Ishikawa (cell line): ENCODE results near the gene DMKN.

Experiments used
- CEBPB ChIP-seq: IDR thresholded peaks from 2 replicates; pipeline ENCODE4 v1.6.1; 2012
- CREB1 ChIP-seq: IDR thresholded peaks from 2 replicates; pipeline ENCODE4 v1.6.1; 2012; ENCODE audit warnings: low read depth
- EGR1 ChIP-seq: IDR thresholded peaks from 2 replicates; pipeline ENCODE4 v1.6.1; 2012
- EP300 ChIP-seq: IDR thresholded peaks from 2 replicates; pipeline ENCODE4 v1.6.1; 2012; ENCODE audit warnings: borderline replicate concordance
- FOXM1 ChIP-seq: IDR thresholded peaks from 2 replicates; pipeline ENCODE4 v1.6.1; 2012; ENCODE audit warnings: low read depth, borderline replicate concordance
- NFIC ChIP-seq: IDR thresholded peaks from 2 replicates; pipeline ENCODE4 v1.6.1; 2012
- RAD21 ChIP-seq: IDR thresholded peaks from 2 replicates; pipeline ENCODE4 v1.6.1; 2012; ENCODE audit warnings: low read depth
- TAF1 ChIP-seq: IDR thresholded peaks from 2 replicates; pipeline ENCODE4 v1.6.1; 2012; ENCODE audit warnings: low read depth, mild to moderate bottlenecking
- TCF12 ChIP-seq: IDR thresholded peaks from 2 replicates; pipeline ENCODE4 v1.6.1; 2012; ENCODE audit warnings: low read depth
- TEAD4 ChIP-seq: IDR thresholded peaks from 2 replicates; pipeline ENCODE4 v1.6.1; 2012
- USF1 ChIP-seq: IDR thresholded peaks from 2 replicates; pipeline ENCODE4 v1.6.1; 2012
- YY1 ChIP-seq: IDR thresholded peaks from 2 replicates; pipeline ENCODE4 v1.6.1; 2012; ENCODE audit warnings: low read depth
- ZBTB7A ChIP-seq: IDR thresholded peaks from 2 replicates; pipeline ENCODE4 v1.6.1; 2012; ENCODE audit warnings: low read depth
- TF ChIP-seq, protein P1 (sequence below): IDR thresholded peaks from 2 replicates; pipeline ENCODE4 v1.6.1; 2012; ENCODE audit warnings: low read depth, mild to moderate bottlenecking
- TF ChIP-seq, protein P2 (sequence below): IDR thresholded peaks from 2 replicates; pipeline ENCODE4 v1.6.1; 2012

DMKN gene

DNA sequence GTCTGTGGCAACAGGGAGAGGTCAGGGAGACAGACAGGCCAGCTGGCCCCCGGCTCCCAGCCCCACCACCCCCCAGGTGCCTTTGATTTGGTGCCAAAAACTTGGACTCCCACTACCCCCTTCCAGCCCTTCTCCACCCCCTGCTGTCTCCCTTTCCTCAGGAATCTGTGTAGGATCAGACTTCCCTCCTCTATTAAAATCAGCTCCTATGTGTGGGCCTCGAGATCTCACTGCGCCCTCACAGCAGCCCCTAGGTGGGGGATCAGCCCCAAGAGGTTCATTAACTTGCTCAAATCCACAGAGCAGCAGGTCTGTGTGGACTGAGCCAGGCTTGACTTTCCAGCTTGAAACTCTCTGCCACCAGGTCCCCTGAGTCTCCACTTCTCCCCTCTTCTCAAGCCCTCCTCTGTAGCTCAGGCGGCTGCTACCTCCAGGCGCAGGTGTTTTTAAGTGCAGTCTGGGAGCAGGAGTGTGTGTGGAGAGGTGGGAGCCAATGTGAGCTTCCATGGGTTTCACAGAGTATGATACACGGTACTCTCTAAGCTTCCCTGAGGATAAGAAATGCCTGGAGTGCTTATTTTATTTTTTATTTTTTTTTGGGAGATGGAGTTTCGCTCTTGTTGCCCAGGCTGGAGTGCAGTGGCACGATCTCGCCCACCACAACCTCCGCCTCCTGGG lies 21.5 kb upstream of the DMKN start:
- TF ChIP-seq EP300, result no peak
- no peak for TF ChIP-seq ZBTB7A
- no peak for TF ChIP-seq TCF12
- TF ChIP-seq CREB1, result no peak
- TF ChIP-seq TAF1, result no peak
- TF ChIP-seq, protein P1, sequence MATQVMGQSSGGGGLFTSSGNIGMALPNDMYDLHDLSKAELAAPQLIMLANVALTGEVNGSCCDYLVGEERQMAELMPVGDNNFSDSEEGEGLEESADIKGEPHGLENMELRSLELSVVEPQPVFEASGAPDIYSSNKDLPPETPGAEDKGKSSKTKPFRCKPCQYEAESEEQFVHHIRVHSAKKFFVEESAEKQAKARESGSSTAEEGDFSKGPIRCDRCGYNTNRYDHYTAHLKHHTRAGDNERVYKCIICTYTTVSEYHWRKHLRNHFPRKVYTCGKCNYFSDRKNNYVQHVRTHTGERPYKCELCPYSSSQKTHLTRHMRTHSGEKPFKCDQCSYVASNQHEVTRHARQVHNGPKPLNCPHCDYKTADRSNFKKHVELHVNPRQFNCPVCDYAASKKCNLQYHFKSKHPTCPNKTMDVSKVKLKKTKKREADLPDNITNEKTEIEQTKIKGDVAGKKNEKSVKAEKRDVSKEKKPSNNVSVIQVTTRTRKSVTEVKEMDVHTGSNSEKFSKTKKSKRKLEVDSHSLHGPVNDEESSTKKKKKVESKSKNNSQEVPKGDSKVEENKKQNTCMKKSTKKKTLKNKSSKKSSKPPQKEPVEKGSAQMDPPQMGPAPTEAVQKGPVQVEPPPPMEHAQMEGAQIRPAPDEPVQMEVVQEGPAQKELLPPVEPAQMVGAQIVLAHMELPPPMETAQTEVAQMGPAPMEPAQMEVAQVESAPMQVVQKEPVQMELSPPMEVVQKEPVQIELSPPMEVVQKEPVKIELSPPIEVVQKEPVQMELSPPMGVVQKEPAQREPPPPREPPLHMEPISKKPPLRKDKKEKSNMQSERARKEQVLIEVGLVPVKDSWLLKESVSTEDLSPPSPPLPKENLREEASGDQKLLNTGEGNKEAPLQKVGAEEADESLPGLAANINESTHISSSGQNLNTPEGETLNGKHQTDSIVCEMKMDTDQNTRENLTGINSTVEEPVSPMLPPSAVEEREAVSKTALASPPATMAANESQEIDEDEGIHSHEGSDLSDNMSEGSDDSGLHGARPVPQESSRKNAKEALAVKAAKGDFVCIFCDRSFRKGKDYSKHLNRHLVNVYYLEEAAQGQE, result no peak
- no peak for TF ChIP-seq RAD21
- no peak for TF ChIP-seq USF1
- no peak for TF ChIP-seq CEBPB
- no peak for TF ChIP-seq TEAD4
- TF ChIP-seq, protein P2, sequence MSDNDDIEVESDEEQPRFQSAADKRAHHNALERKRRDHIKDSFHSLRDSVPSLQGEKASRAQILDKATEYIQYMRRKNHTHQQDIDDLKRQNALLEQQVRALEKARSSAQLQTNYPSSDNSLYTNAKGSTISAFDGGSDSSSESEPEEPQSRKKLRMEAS, result no peak
- TF ChIP-seq YY1, result no peak
- TF ChIP-seq NFIC, result no peak
- no peak for TF ChIP-seq EGR1
- TF ChIP-seq FOXM1, result no peak

GRCh38 chr19:35533822-35534392 lies 20.5 kb upstream of the DMKN start:
- TF ChIP-seq FOXM1, result no peak
- no peak for TF ChIP-seq TAF1
- TF ChIP-seq TEAD4, result no peak
- TF ChIP-seq, protein P1, result no peak
- TF ChIP-seq TCF12, result no peak
- TF ChIP-seq USF1, result no peak
- TF ChIP-seq EGR1, result no peak
- no peak for TF ChIP-seq YY1
- TF ChIP-seq EP300, result no peak
- no peak for TF ChIP-seq CEBPB
- TF ChIP-seq NFIC, result no peak
- TF ChIP-seq, protein P2, result no peak
- no peak for TF ChIP-seq CREB1
- no peak for TF ChIP-seq ZBTB7A
- TF ChIP-seq RAD21, result no peak

DNA sequence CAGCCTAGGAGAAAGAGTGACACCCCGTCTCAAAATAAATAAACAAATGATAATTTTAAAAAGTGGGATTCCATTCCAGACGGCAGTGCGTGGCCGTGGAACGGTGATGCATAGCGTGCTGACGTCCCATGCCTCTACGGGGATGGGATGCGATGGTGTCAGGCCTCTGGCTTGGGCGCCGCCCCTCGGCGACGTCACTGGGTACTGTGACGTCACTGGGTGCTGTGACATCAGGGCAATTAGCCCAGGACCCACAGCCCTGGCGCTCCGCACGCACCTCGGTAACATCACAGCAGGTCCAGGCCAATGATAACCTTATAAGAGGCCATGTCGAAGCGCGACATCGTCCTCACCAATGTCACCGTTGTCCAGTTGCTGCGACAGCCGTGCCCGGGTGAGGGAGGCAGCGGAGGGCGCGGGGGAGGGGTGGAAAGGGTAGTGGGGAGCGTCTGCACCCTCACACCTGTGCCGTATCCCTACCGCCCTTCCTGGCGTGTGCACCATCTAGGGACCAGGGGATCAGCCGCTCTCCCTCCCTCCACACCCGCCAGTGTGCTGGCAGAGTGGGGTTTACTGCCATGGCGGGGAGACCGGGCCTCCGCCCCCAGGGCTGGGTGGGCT lies 19.9 kb upstream of the DMKN start, which contains the start of gene GAPDHS:
GAPDHS (plus strand) TSS at position 256 of the 621 bp plus-strand sequence; CDS start at position 328, 72 bp downstream.
- TF ChIP-seq TAF1, result no peak
- TF ChIP-seq FOXM1, result no peak
- no peak for TF ChIP-seq EP300
- TF ChIP-seq NFIC, result no peak
- TF ChIP-seq USF1, result no peak

- TF ChIP-seq CEBPB, result no peak
- TF ChIP-seq RAD21, result no peak
- no peak for TF ChIP-seq YY1
Measured at GRCh38 chr19:35531291-35531690, 17.8 kb upstream of the DMKN start.

GRCh38 chr19:35529241-35530218 lies 16.1 kb upstream of the DMKN start:
- TF ChIP-seq, protein P1, result no peak
- TF ChIP-seq NFIC, result no peak
- no peak for TF ChIP-seq EGR1
- no peak for TF ChIP-seq CEBPB
- TF ChIP-seq FOXM1, result no peak
- TF ChIP-seq ZBTB7A, result no peak
- TF ChIP-seq, protein P2, result no peak
- no peak for TF ChIP-seq YY1
- no peak for TF ChIP-seq RAD21
- TF ChIP-seq TCF12, result no peak
